SK-N-MC (cell line): ENCODE data around the gene IFRD1.

Experiments used
- EZH2 ChIP-seq: fragments of 200-600 bp; sonication (generic); IDR thresholded peaks from one replicate; pipeline ENCODE4 v1.6.1; 2017; ENCODE audit warnings: antibody characterized with exemption
- FOXP2 ChIP-seq: optimal IDR thresholded peaks from 2 replicates; pipeline ENCODE3; 2011; ENCODE audit warnings: mild to moderate bottlenecking, moderate library complexity; ENCODE audit not compliant: insufficient read depth; ENCODE audit errors: extremely low read length, control extremely low read depth
- POLR2AphosphoS5 ChIP-seq: IDR thresholded peaks from 2 replicates; pipeline ENCODE4 v1.6.1; 2012; ENCODE audit warnings: mild to moderate bottlenecking, low read depth, low read length, borderline replicate concordance

GRCh38 chr7:112520787-112521186, 70.5 kb downstream of the IFRD1 start:
- TF ChIP-seq POLR2AphosphoS5 (no peak), EZH2 (no peak), FOXP2 (no peak)
